ENCODE measurements around the gene C1orf210. TPM values are rescaled to one million over a fixed set of nuclear protein-coding genes. Genes with fewer than 3 reads are reported as not detected.
A peak's percentile ranks its signal among the peaks of the same experiment; 100 is the strongest.

The C1orf210 gene
- total and polyA plus RNA-seq, 9 donors: 0.42 to 2.1 (median 0.72) TPM; not detected in 4

DNA sequence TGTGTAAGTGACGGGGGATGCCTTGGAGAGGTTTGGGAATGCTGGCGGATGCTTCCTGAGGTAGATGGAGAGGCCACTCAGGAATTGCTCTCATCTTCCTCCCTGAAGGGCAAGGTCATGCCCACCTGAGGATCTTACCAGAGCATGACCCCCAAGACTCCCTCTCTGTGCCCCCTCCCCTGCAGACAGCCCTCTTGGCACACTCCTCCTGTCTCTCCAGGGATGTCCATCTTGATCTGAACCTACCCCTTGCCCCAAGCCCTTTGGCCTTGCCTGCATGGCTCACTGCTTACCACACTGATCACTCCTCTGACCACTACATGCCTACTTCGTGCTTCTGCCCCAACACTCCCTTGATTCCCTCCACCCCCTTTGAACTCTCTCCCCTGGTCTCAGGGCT lies 34.4 kb upstream of the C1orf210 start:
- Histone ChIP-seq H3K27me3 (no peaks in the 10 kb centered on the region), H3K9me3 (no peaks in the 10 kb centered on the region), H3K4me3 (no peak overlapping the region), H3K27ac (no peak overlapping the region), H3K4me1 (ENCODE audit: insufficient read depth) (no peaks in the 10 kb centered on the region), H3K36me3 (no peaks in the 10 kb centered on the region)
- TF ChIP-seq, protein P1, sequence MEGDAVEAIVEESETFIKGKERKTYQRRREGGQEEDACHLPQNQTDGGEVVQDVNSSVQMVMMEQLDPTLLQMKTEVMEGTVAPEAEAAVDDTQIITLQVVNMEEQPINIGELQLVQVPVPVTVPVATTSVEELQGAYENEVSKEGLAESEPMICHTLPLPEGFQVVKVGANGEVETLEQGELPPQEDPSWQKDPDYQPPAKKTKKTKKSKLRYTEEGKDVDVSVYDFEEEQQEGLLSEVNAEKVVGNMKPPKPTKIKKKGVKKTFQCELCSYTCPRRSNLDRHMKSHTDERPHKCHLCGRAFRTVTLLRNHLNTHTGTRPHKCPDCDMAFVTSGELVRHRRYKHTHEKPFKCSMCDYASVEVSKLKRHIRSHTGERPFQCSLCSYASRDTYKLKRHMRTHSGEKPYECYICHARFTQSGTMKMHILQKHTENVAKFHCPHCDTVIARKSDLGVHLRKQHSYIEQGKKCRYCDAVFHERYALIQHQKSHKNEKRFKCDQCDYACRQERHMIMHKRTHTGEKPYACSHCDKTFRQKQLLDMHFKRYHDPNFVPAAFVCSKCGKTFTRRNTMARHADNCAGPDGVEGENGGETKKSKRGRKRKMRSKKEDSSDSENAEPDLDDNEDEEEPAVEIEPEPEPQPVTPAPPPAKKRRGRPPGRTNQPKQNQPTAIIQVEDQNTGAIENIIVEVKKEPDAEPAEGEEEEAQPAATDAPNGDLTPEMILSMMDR (IDR thresholded peaks at IDR 0.05): no peak
- WGBS, 3 donors: 84 to 97% (median 96%) methylated on average over 2 to 3 of the region's 3 CpGs
- DNase-seq: peak in 1 of 5 donors; percentile 14
- intact Hi-C loops (cut with DNase I): no loop called here

DNA sequence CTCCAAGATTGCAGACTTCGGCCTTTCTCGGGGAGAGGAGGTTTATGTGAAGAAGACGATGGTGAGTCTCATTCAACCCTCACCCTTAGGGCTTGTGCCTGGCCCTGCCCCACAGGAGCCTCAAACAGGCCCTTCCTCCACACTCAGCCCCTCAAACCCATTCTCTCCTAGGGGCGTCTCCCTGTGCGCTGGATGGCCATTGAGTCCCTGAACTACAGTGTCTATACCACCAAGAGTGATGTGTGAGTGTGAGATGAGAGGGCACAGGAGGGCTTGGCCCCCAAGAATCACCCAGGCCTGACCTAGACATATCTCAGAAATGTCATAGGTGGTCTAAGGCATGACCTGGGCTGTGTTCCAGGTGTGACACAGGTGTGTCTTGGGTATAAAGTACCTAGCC lies 33.9 kb upstream of the C1orf210 start:
- peak in 1 of 5 donors; percentile 17 for DNase-seq
- Histone ChIP-seq H3K36me3 (no peaks in the 10 kb centered on the region), H3K4me1 (ENCODE audit: insufficient read depth) (no peaks in the 10 kb centered on the region), H3K27me3 (no peaks in the 10 kb centered on the region), H3K9me3 (no peaks in the 10 kb centered on the region), H3K4me3 (no peak overlapping the region), H3K27ac (no peak overlapping the region)
- TF ChIP-seq, protein P1 (IDR thresholded peaks at IDR 0.05): no peak
- TF ChIP-seq POLR2A (IDR thresholded peaks at IDR 0.05) (no peak), EP300 (IDR thresholded peaks at IDR 0.05) (no peak)
- WGBS, 3 donors: 93 to 99% (median 95%) methylated on average over 5 of the region's 5 CpGs
- intact Hi-C loops (cut with DNase I): no loop called here

DNA sequence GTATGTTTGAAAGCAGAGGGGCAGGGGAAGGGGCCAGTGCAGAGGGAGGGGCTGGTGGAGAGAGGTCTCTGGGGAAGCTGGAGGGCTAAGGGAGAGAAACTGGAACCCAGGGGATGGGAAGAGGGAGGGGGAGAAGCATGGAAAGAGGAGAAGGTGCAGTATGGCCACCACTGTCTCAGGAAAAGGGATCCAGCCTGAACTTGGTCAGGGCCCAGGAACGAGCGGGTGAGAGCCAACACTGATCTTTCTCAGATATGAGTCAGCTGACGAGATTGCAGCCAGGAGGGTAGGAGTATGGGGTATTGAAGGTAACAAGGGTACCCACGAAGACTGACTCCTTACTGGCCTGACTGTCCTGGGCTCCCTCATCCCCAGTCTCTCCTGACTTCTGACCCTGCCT lies 33.5 kb upstream of the C1orf210 start:
- Histone ChIP-seq H3K9me3 (no peaks in the 10 kb centered on the region), H3K27ac (no peak overlapping the region), H3K4me3 (no peak overlapping the region), H3K36me3 (no peaks in the 10 kb centered on the region), H3K4me1 (ENCODE audit: insufficient read depth) (no peaks in the 10 kb centered on the region), H3K27me3 (no peaks in the 10 kb centered on the region)
- TF ChIP-seq, protein P1 (IDR thresholded peaks at IDR 0.05): no peak
- no peak for TF ChIP-seq POLR2A (IDR thresholded peaks at IDR 0.05)
- no peak for TF ChIP-seq EP300 (IDR thresholded peaks at IDR 0.05)
- intact Hi-C loops (cut with DNase I): no loop called here
- WGBS, 3 donors: 84 to 89% (median 86%) methylated on average over 4 of the region's 4 CpGs
- no peak for DNase-seq

DNA sequence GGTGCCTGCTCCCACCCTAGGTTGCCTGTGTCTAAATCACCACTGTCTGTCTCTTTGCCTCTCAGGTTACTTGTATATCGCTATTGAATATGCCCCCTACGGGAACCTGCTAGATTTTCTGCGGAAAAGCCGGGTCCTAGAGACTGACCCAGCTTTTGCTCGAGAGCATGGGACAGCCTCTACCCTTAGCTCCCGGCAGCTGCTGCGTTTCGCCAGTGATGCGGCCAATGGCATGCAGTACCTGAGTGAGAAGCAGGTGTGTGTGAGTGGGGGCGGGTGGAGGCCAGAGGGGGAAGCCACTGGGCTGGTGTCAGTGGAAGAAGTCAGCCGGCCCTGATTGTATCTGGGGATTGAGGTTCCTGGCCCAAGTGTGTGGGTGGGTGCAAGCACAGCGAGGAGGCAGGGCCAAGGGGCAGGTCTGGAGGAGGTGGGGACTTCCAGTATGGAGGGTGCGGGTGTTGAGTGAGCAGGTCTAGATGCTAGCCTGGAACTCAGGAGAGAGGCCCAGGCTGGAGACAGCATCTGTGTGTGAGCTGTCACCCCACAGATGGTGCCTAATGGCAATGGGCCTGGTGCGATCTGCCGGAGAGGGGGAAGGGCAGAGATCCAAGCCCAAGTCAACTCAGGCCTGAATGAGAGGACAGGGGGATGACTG lies 32.6 kb upstream of the C1orf210 start:
- 81 to 87% (median 85%) methylated on average over 15 of the region's 15 CpGs for WGBS, 3 donors
- Histone ChIP-seq H3K27me3 (no peaks in the 10 kb centered on the region), H3K27ac (no peak overlapping the region), H3K4me1 (ENCODE audit: insufficient read depth) (no peaks in the 10 kb centered on the region), H3K4me3 (no peak overlapping the region), H3K9me3 (no peaks in the 10 kb centered on the region), H3K36me3 (no peaks in the 10 kb centered on the region)
- DNase-seq: peak in 1 of 5 donors; percentile 26
- TF ChIP-seq, protein P1 (IDR thresholded peaks at IDR 0.05): no peak
- intact Hi-C loops (cut with DNase I): no loop called here
